MCF 10A (cell line): ENCODE measurements around the gene PGLYRP1. TPM values are rescaled to one million over a fixed set of nuclear protein-coding genes. Genes with fewer than 3 reads are reported as not detected.

Source experiments
- BruUV-seq: library from RNA; stranded (reverse); fragments of 400-500 nt; replicated peaks from 2 replicates; lab custom pipeline; 2021; lab: Mats Ljungman, UMichigan
- CTCF ChIA-PET: fragments of 300-600 bp; sonication (Branson Sonifier 250); formaldehyde crosslinking; extraction: SDS; loops from one replicate; lab custom pipeline; 2021; ENCODE audit warnings: antibody characterized with exemption, inconsistent platforms; lab: Yijun Ruan, JAX
- POLR2A ChIA-PET: fragments of 300-600, 350-650 bp; sonication (Branson Sonifier 250); formaldehyde crosslinking; extraction: SDS; loops from one replicate; lab custom pipeline; 2020; ENCODE audit warnings: antibody characterized with exemption, inconsistent platforms; lab: Yijun Ruan, JAX
- DNase-seq: peaks from one replicate; pipeline ENCODE4 v3.0.0-alpha.2; 2018; ENCODE audit not compliant: unreplicated experiment
- H3K27ac Mint-ChIP-seq: one replicate; pipeline ENCODE4 v1.8.0; 2022; ENCODE audit warnings: mild to moderate bottlenecking, low read depth, mixed read lengths; ENCODE audit not compliant: unreplicated experiment
- H3K27me3 Mint-ChIP-seq: one replicate; pipeline ENCODE4 v1.8.0; 2022; ENCODE audit warnings: mixed read lengths; ENCODE audit not compliant: insufficient read depth, unreplicated experiment
- H3K36me3 Mint-ChIP-seq: one replicate; pipeline ENCODE4 v1.8.0; 2022; ENCODE audit warnings: mild to moderate bottlenecking, moderate library complexity, mixed read lengths; ENCODE audit not compliant: insufficient read depth, unreplicated experiment
- H3K4me1 Mint-ChIP-seq: one replicate; pipeline ENCODE4 v1.8.0; 2022; ENCODE audit warnings: mixed read lengths; ENCODE audit not compliant: insufficient read depth, unreplicated experiment
- H3K4me3 Mint-ChIP-seq: one replicate; pipeline ENCODE4 v1.8.0; 2022; ENCODE audit warnings: mild to moderate bottlenecking, moderate library complexity, mixed read lengths; ENCODE audit not compliant: unreplicated experiment
- H3K9me3 Mint-ChIP-seq: one replicate; pipeline ENCODE4 v1.8.0; 2022; ENCODE audit warnings: mixed read lengths; ENCODE audit not compliant: unreplicated experiment
- intact Hi-C: fragments of 100-400 bp; cut with micrococcal nuclease; formaldehyde crosslinking; loops from 2 replicates; pipeline ENCODE4 v1.14.1; 2022
- total RNA-seq: library from RNA; stranded (reverse); gene quantifications from 2 replicates; pipeline ENCODE4 v1.2.3, GENCODE V29; 2022
- TF ChIP-seq, protein P1 (sequence below): fragments of 200-600 bp; IDR thresholded peaks from one replicate; pipeline ENCODE4 v1.8.0; 2022; ENCODE audit warnings: antibody characterized with exemption, mild to moderate bottlenecking; ENCODE audit not compliant: unreplicated experiment

The PGLYRP1 gene
- total RNA-seq, 1 experiment from 2014 or later = not detected

DNA sequence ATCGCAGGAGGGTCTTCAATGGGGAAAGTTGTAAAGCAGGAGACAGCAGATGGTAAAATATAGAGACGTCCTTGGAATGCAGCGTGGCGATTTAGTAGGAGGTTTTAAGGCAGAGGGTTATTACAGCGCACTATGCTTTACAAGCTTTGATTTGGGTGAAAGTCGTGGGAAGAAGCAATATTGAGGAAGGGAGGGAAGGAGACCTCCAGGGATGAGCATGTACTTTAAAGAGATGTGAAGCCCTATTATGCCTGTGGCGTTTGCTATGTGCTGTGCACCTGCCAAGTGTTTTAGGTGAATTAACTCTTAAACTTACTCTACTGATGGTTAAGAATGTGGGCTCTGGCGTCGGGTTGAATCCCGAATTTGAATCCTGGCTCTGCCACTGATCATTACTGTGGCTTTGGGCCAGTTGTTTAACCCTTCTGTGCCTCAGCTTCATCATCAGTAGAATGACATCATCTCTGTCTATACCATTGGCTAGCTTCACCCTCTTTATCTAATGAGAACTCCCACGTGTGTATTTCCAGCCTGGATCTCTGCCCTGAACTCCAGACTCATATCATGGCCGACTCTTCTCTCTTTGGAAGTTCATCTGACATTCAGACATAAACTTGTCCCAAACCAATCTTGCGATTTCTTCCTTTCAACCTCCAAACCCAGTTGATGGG is 27.0 kb downstream of the PGLYRP1 start:
- POLR2A ChIA-PET = interaction anchor here (0.6 to 3.2 kb wide), 20 partner anchors 9 to 266 kb away, joined by 3 to 22 read pairs (median 6); partner anchors contain the start of genes FBXO46, IRF2BP1, MYPOP and SIX5
- CTCF ChIA-PET = interaction anchor here (0.6 to 1.6 kb wide), 9 partner anchors 10 to 192 kb away, joined by 3 to 11 read pairs (median 4); no protein-coding TSS in a partner anchor

GRCh38 chr19:45994998-45995714 is 27.7 kb downstream of the PGLYRP1 start, which contains the start of gene CCDC61:
Gene CCDC61, plus strand, starts transcription at chr19:45995467. Its CDS starts 7,552 bp downstream, at chr19:46003019.
- intact Hi-C loops = loop anchor here (10.0 kb wide), 1 partner anchor 110 kb away; the partner anchor contains the start of gene IRF2BP1
- TF ChIP-seq, protein P1, sequence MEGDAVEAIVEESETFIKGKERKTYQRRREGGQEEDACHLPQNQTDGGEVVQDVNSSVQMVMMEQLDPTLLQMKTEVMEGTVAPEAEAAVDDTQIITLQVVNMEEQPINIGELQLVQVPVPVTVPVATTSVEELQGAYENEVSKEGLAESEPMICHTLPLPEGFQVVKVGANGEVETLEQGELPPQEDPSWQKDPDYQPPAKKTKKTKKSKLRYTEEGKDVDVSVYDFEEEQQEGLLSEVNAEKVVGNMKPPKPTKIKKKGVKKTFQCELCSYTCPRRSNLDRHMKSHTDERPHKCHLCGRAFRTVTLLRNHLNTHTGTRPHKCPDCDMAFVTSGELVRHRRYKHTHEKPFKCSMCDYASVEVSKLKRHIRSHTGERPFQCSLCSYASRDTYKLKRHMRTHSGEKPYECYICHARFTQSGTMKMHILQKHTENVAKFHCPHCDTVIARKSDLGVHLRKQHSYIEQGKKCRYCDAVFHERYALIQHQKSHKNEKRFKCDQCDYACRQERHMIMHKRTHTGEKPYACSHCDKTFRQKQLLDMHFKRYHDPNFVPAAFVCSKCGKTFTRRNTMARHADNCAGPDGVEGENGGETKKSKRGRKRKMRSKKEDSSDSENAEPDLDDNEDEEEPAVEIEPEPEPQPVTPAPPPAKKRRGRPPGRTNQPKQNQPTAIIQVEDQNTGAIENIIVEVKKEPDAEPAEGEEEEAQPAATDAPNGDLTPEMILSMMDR = no peak
- POLR2A ChIA-PET = interaction anchor here (0.6 to 3.2 kb wide), 26 partner anchors 9 to 303 kb away, joined by 3 to 22 read pairs (median 4); partner anchors contain the start of genes FBXO46, IRF2BP1, MYPOP and QPCTL
- no TSS peak for BruUV-seq
- Mint-ChIP-seq H3K4me1 (peaks cover 33% of the 10 kb centered on the region), H3K27ac (no peak within 1 kb of the TSS), H3K9me3 (no peaks in the 10 kb centered on the region), H3K27me3 (peaks cover 8% of the 10 kb centered on the region), H3K4me3 (no peak within 1 kb of the TSS), H3K36me3 (no peaks in the 10 kb centered on the region)
- DNase-seq = peak; percentile 100
- CTCF ChIA-PET = interaction anchor here (0.6 to 1.6 kb wide), 4 partner anchors 10 to 16 kb away, joined by 3 to 11 read pairs (median 4); no protein-coding TSS in a partner anchor

More for the DNA sequence above, 27.0 kb downstream of the PGLYRP1 start:
- no peak for DNase-seq
- Mint-ChIP-seq H3K27me3 (peaks cover under 1% of the 10 kb centered on the region), H3K36me3 (no peaks in the 10 kb centered on the region), H3K27ac (no peak overlapping the region), H3K4me3 (no peak overlapping the region), H3K9me3 (no peaks in the 10 kb centered on the region), H3K4me1 (peaks cover 33% of the 10 kb centered on the region)
- intact Hi-C loops = loop anchor here (10.0 kb wide), 1 partner anchor 111 kb away; the partner anchor contains the start of gene IRF2BP1
- TF ChIP-seq, protein P1 = no peak
- TSS peak; percentile 66 for BruUV-seq

GRCh38 chr19:45994456-45994997 is 28.3 kb downstream of the PGLYRP1 start:
- CTCF ChIA-PET = interaction anchor here (0.8 to 1.6 kb wide), 2 partner anchors 14 to 16 kb away, joined by 4 to 11 read pairs; no protein-coding TSS in a partner anchor
- H3K36me3 Mint-ChIP-seq = no peaks in the 10 kb centered on the region
- POLR2A ChIA-PET = interaction anchor here (0.6 to 3.2 kb wide), 24 partner anchors 8 to 1387 kb away, joined by 3 to 22 read pairs (median 5); partner anchors contain the start of genes FBXO46, IRF2BP1, MYPOP and QPCTL
- TF ChIP-seq, protein P1 = no peak
- TSS peak; percentile 37 for BruUV-seq
- H3K4me1 Mint-ChIP-seq = peaks cover 27% of the 10 kb centered on the region
- H3K4me3 Mint-ChIP-seq = no peak overlapping the region
- no peaks in the 10 kb centered on the region for H3K9me3 Mint-ChIP-seq
- H3K27me3 Mint-ChIP-seq = peaks cover 14% of the 10 kb centered on the region
- intact Hi-C loops = loop anchor here (10.0 kb wide), 1 partner anchor 110 kb away; the partner anchor contains the start of gene IRF2BP1
- no peak for DNase-seq
- no peak overlapping the region for H3K27ac Mint-ChIP-seq
